GM12892 (cell line): ENCODE results near the gene NDUFAF4.

Experiments used
- POLR2A ChIP-seq: IDR thresholded peaks from 2 replicates; pipeline ENCODE4 v1.6.1; 2011; ENCODE audit warnings: low read depth, low read length, control low read depth
- POLR2AphosphoS5 ChIP-seq: IDR thresholded peaks from 2 replicates; pipeline ENCODE4 v1.6.1; 2011; ENCODE audit warnings: low read depth, low read length, control low read depth
- TAF1 ChIP-seq: IDR thresholded peaks from 2 replicates; pipeline ENCODE4 v1.6.1; 2011; ENCODE audit warnings: low read depth, mild to moderate bottlenecking, control low read depth, low read length, borderline replicate concordance

DNA sequence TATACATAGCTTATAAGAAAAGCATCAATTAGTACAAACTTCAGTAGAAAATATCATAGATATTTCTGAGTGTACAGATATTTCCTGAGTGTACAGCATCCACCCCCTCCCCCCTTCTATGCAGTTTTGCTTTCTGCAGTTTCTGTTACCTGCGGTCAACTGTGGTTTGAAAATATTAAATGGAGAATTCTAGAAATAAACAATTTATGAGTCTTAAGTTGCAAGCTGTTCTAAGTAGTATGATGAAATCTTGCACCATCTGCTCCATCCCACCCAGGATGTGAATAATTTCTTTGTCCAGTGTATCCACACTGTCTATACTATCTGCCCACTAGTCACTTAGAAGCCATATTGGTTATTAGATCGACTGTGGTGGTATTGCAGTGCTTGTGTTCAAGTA lies 44.6 kb downstream of the NDUFAF4 start:
- no peak for TF ChIP-seq POLR2AphosphoS5
- TF ChIP-seq POLR2A: no peak
- no peak for TF ChIP-seq TAF1
